Astrocyte of the spinal cord (primary cell): ENCODE results near the gene TNFRSF13B.

Experiments used
- DNase-seq: peaks from one replicate; pipeline ENCODE4 v3.0.0; 2011; ENCODE audit warnings: low read depth, low spot score
- H3K4me3 ChIP-seq: 2 replicates; pipeline ENCODE4 v1.5.1; 2011; ENCODE audit warnings: low read depth, mild to moderate bottlenecking, low read length, moderate library complexity
- CTCF ChIP-seq: IDR thresholded peaks from 2 replicates; pipeline ENCODE4 v1.5.1; 2012; ENCODE audit warnings: low read depth, mild to moderate bottlenecking, low read length, inconsistent platforms
- in situ Hi-C: cut with HindIII; loops from 2 replicates; pipeline ENCODE4 v1.10.0; 2017; ENCODE audit warnings: low sequenced_read_pairs

The TNFRSF13B gene

DNA sequence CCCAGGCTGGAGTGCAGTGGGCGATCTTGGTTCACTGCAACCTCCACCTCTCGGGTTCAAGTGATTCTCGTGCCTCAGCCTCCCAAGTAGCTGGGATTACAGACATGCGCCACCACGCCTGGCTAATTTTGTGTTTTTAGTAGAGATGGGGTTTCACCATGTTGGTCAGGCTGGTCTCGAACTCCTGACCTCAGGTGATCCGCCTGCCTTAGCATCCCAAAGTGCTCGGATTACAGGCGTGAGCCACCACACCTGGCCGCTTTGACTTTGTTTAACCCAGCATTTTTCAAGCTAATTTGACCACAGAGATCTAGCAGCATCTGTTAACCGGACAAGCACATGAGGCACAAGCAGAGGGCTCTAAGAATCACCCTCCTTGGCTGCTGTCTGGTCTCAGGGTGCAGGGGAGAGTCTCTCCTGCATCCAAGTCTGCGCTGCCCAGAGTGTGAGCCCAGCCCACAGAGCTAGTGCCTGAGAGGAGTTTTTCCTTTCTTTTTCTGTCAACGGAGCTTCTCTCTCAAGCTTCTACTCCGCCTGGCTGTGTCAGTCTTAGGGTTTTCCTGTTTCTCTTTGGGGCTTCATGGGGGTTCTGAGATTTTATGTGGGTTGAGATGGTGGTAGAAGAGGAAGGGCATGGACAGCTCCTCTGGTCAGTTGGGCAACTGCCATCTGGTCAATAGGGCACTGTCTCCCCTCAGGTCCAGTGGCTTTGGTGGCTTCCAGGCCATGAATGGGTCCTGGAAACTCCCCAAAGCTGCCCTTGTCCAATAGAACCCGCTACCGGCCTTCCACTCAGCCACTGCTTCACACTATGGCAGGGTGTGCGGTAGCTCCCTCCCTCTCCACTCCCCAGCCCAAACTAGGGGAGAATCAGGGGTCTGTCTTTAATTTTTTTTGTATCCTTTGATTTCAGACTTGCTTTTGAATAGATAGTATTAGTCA, 59.6 kb downstream of the TNFRSF13B start:
- no peak for TF ChIP-seq CTCF
- in situ Hi-C loops, result no loop called here
- no peak overlapping the region for H3K4me3 ChIP-seq
- no peak for DNase-seq

GRCh38 chr17:16911141-16911937, 60.6 kb downstream of the TNFRSF13B start:
- in situ Hi-C loops, result no loop called here
- TF ChIP-seq CTCF, result no peak
- DNase-seq, result peak; percentile 25
- H3K4me3 ChIP-seq, result no peak overlapping the region

DNA sequence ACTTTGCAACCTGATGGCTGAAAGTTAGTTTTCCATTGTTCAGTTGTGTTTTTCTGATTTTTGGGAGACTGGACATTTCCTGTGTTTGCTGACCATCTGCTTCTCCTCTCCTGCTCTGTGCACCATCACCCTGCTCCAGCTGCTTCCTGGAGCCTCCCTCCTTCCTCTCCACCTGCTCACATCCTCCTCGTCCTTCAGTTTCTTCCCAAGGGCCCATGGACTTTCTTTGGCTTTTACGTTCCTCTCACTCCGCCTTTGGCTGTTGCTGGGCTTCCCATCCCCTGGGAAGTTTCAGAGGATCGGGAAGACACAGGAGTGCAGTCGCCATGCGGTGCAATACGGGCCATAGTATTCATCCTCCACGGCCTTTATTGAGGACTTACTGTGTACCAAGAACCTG, 61.6 kb downstream of the TNFRSF13B start:
- TF ChIP-seq CTCF, result no peak
- H3K4me3 ChIP-seq, result no peak overlapping the region
- in situ Hi-C loops, result no loop called here
- no peak for DNase-seq

- DNase-seq, result no peak
- in situ Hi-C loops, result no loop called here
These were observed 62.3 kb downstream of the TNFRSF13B start for GRCh38 chr17:16909472-16910246.

GRCh38 chr17:16908273-16908672, 63.6 kb downstream of the TNFRSF13B start:
- in situ Hi-C loops, result no loop called here
- H3K4me3 ChIP-seq, result no peak overlapping the region
- DNase-seq, result no peak
- TF ChIP-seq CTCF, result no peak

More at GRCh38 chr17:16909472-16910246, 62.3 kb downstream of the TNFRSF13B start:
- no peak overlapping the region for H3K4me3 ChIP-seq
- no peak for TF ChIP-seq CTCF

GRCh38 chr17:16906680-16907079, 65.2 kb downstream of the TNFRSF13B start:
- no peak overlapping the region for H3K4me3 ChIP-seq
- DNase-seq, result peak; percentile 65
- in situ Hi-C loops, result no loop called here
- TF ChIP-seq CTCF, result no peak
